Fibroblast of lung (primary cell): ENCODE measurements around the gene MYO3B. TPM values are rescaled to one million over a fixed set of nuclear protein-coding genes. Genes with fewer than 3 reads are reported as not detected.
"Not testable (repeated sequence)": the region's sequence is repeated elsewhere in the genome, so short reads cannot be mapped to it uniquely, and the experiment has no call there.

Experiments used
- DNase-seq, 2 donors: peaks; one replicate each; pipeline versions ENCODE4 v3.0.0 to v3.0.0-alpha.2; 2010; ENCODE audit warnings: low read depth in 2 of 2
- H2AFZ ChIP-seq: 2 replicates; pipeline ENCODE4 v1.5.1; 2012; ENCODE audit warnings: low read length, control low read depth, inconsistent platforms
- H3K27ac ChIP-seq: 2 replicates; pipeline ENCODE4 v1.5.1; 2011; ENCODE audit warnings: low read length, control low read depth; ENCODE audit not compliant: insufficient read depth
- H3K27me3 ChIP-seq: 2 replicates; pipeline ENCODE4 v1.5.1; 2011; ENCODE audit warnings: mild to moderate bottlenecking, low read length; ENCODE audit not compliant: control insufficient read depth, insufficient read depth
- H3K36me3 ChIP-seq: 2 replicates; pipeline ENCODE4 v1.5.1; 2011; ENCODE audit warnings: low read length; ENCODE audit not compliant: control insufficient read depth, insufficient read depth
- H3K4me1 ChIP-seq: 2 replicates; pipeline ENCODE4 v1.5.1; 2011; ENCODE audit warnings: low read length; ENCODE audit not compliant: control insufficient read depth, insufficient read depth; ENCODE audit errors: extremely low read depth
- H3K4me2 ChIP-seq: 2 replicates; pipeline ENCODE4 v1.5.1; 2011; ENCODE audit warnings: low read length, control low read depth; ENCODE audit not compliant: insufficient read depth; ENCODE audit errors: extremely low read depth
- H3K4me3 ChIP-seq, 4 experiments: fragments of 200-600 bp in 1 of 4; sonication (generic) in 1 of 4; replicated peaks in 1 of 4; 2 replicates each; pipeline ENCODE4 v1.5.1; 2011 to 2016; ENCODE audit warnings: low read length in 4 of 4, low read depth in 3 of 4, mild to moderate bottlenecking in 3 of 4, control low read depth in 2 of 4, inconsistent platforms in 1 of 4, mixed read lengths in 1 of 4; ENCODE audit not compliant: insufficient read depth in 1 of 4; ENCODE audit errors: control extremely low read depth in 1 of 4
- H3K79me2 ChIP-seq: 2 replicates; pipeline ENCODE4 v1.5.1; 2012; ENCODE audit warnings: mild to moderate bottlenecking, low read length, inconsistent platforms; ENCODE audit not compliant: control insufficient read depth, insufficient read depth
- H3K9ac ChIP-seq: 2 replicates; pipeline ENCODE4 v1.5.1; 2011; ENCODE audit warnings: mild to moderate bottlenecking, low read length, control low read depth; ENCODE audit not compliant: insufficient read depth
- H3K9me3 ChIP-seq: 2 replicates; pipeline ENCODE4 v1.5.1; 2012; ENCODE audit warnings: low read depth, low read length; ENCODE audit not compliant: control insufficient read depth, insufficient read depth
- H4K20me1 ChIP-seq: 2 replicates; pipeline ENCODE4 v1.5.1; 2011; ENCODE audit warnings: low read length; ENCODE audit not compliant: control insufficient read depth, insufficient read depth; ENCODE audit errors: extremely low read depth
- CTCF ChIP-seq, 2 donors: IDR thresholded peaks in 1 of 2; conservative IDR thresholded peaks in 1 of 2; 1 replicate in 1 of 2; 2 replicates in 1 of 2; pipeline ENCODE4 v1.5.1; 2011 to 2012; ENCODE audit warnings: low read length in 2 of 2, control low read depth in 1 of 2, inconsistent platforms in 1 of 2, low read depth in 1 of 2, mild to moderate bottlenecking in 1 of 2
- EZH2 ChIP-seq: IDR thresholded peaks from 2 replicates; pipeline ENCODE4 v1.5.1; 2012; ENCODE audit warnings: low read length, control low read depth, mild to moderate bottlenecking; ENCODE audit errors: missing control alignments
- polyA plus RNA-seq, 2 donors: library from polyadenylated mRNA; depleted of rRNA in 1 of 2; stranded (reverse) in 1 of 2; unstranded in 1 of 2; fragments of >200 nt; gene quantifications; 2 replicates each; pipeline ENCODE4 v1.2.1, GENCODE V29; 2011 to 2012; ENCODE audit warnings: missing spikeins in 1 of 2
- total RNA-seq: library from RNA; depleted of rRNA; stranded (reverse); fragments of >200 nt; gene quantifications from 2 replicates; pipeline ENCODE4 v1.2.1, GENCODE V29; 2014

Gene MYO3B
- total and polyA plus RNA-seq, 2 donors (not counting 1 experiment from before 2014, with no cell fraction given): 0.06 to 0.50 TPM

GRCh38 chr2:170428868-170429267 is 250.9 kb downstream of the MYO3B start:
- H3K9me3 ChIP-seq: no peaks in the 10 kb centered on the region
- H3K27ac ChIP-seq: no peak overlapping the region
- H3K4me1 ChIP-seq: no peaks in the 10 kb centered on the region
- H3K27me3 ChIP-seq: no peaks in the 10 kb centered on the region
- H3K4me3 ChIP-seq: no peak overlapping the region
- no peak for TF ChIP-seq CTCF (conservative IDR thresholded peaks at IDR 0.05 in 1 of 2, IDR thresholded peaks at IDR 0.05 in 1 of 2; ENCODE audit: low read depth in 1 of 2, low read length in 2 of 2)
- H3K9ac ChIP-seq: no peak overlapping the region
- H4K20me1 ChIP-seq: no peaks in the 10 kb centered on the region
- no peak for DNase-seq
- H2AFZ ChIP-seq: no peak overlapping the region
- H3K79me2 ChIP-seq: no peaks in the 10 kb centered on the region
- no peaks in the 10 kb centered on the region for H3K36me3 ChIP-seq
- no peak overlapping the region for H3K4me2 ChIP-seq

- H3K27me3 ChIP-seq: no peaks in the 10 kb centered on the region
- no peak overlapping the region for H3K4me3 ChIP-seq
- H2AFZ ChIP-seq: no peak overlapping the region
- no peak for TF ChIP-seq CTCF (conservative IDR thresholded peaks at IDR 0.05 in 1 of 2, IDR thresholded peaks at IDR 0.05 in 1 of 2; ENCODE audit: low read depth in 1 of 2, low read length in 2 of 2)
- no peak for TF ChIP-seq EZH2
- H3K27ac ChIP-seq: no peak overlapping the region
- no peaks in the 10 kb centered on the region for H3K79me2 ChIP-seq
- no peak overlapping the region for H3K4me2 ChIP-seq
- no peak overlapping the region for H3K9ac ChIP-seq
- no peak for DNase-seq
- H3K9me3 ChIP-seq: no peaks in the 10 kb centered on the region
- no peaks in the 10 kb centered on the region for H3K4me1 ChIP-seq
- no peaks in the 10 kb centered on the region for H4K20me1 ChIP-seq
- H3K36me3 ChIP-seq: no peaks in the 10 kb centered on the region
These were observed 254.9 kb downstream of the MYO3B start for GRCh38 chr2:170432823-170433222.

- no peaks in the 10 kb centered on the region for H3K4me1 ChIP-seq
- no peaks in the 10 kb centered on the region for H3K27me3 ChIP-seq
- H3K4me2 ChIP-seq: no peak overlapping the region
- H3K9me3 ChIP-seq: no peaks in the 10 kb centered on the region
- H3K9ac ChIP-seq: no peak overlapping the region
- no peaks in the 10 kb centered on the region for H3K36me3 ChIP-seq
- no peak overlapping the region for H3K27ac ChIP-seq
- no peak overlapping the region for H2AFZ ChIP-seq
- no peak overlapping the region for H3K4me3 ChIP-seq
- TF ChIP-seq EZH2 (no peak), CTCF (conservative IDR thresholded peaks at IDR 0.05 in 1 of 2, IDR thresholded peaks at IDR 0.05 in 1 of 2; ENCODE audit: low read depth in 1 of 2, low read length in 2 of 2) (no peak)
- DNase-seq: no peak
- no peaks in the 10 kb centered on the region for H3K79me2 ChIP-seq
- no peaks in the 10 kb centered on the region for H4K20me1 ChIP-seq
These were observed 255.5 kb downstream of the MYO3B start for GRCh38 chr2:170433448-170433847.

- not testable (repeated sequence) for H3K4me2 ChIP-seq
These were observed 256.4 kb downstream of the MYO3B start for GRCh38 chr2:170434396-170434795.

More at GRCh38 chr2:170434396-170434795, 256.4 kb downstream of the MYO3B start:
- not testable (repeated sequence) for H2AFZ ChIP-seq, H3K4me1 ChIP-seq, DNase-seq, H3K27ac ChIP-seq, H3K27me3 ChIP-seq, H4K20me1 ChIP-seq, H3K36me3 ChIP-seq, H3K9ac ChIP-seq, H3K79me2 ChIP-seq, H3K9me3 ChIP-seq, H3K4me3 ChIP-seq
